Uterus (tissue), 4 donors: ENCODE data around the gene P4HB. TPM values are rescaled to one million over a fixed set of nuclear protein-coding genes. Genes with fewer than 3 reads are reported as not detected.

ENCODE experiments used
- DNase-seq, 2 donors: peaks; one replicate each; pipeline ENCODE4 v3.0.0-alpha.2; 2019 to 2020
- H3K27ac ChIP-seq, 2 donors: fragments of 200-600 bp; sonication (generic); 1 replicate in 1 of 2; 2 replicates in 1 of 2; pipeline ENCODE4 v1.5.1; 2016 to 2018
- H3K27me3 ChIP-seq, 2 donors: fragments of 200-600 bp; sonication (generic); one replicate each; pipeline ENCODE4 v1.5.1; 2018 to 2019; ENCODE audit warnings: control low read depth in 1 of 2
- H3K36me3 ChIP-seq, 2 donors: fragments of 200-600 bp; sonication (generic); one replicate each; pipeline ENCODE4 v1.5.1; 2019; ENCODE audit warnings: control low read depth in 1 of 2
- H3K4me1 ChIP-seq, 2 donors: fragments of 200-600 bp; sonication (generic); one replicate each; pipeline ENCODE4 v1.5.1; 2018 to 2019; ENCODE audit warnings: control low read depth in 1 of 2
- H3K4me3 ChIP-seq, 2 donors: fragments of 200-600 bp; sonication (generic); 1 replicate in 1 of 2; 2 replicates in 1 of 2; pipeline ENCODE4 v1.5.1; 2018 to 2019; ENCODE audit warnings: mild to moderate bottlenecking in 1 of 2
- H3K9me3 ChIP-seq, 2 donors: fragments of 200-600 bp; sonication (generic); one replicate each; pipeline ENCODE4 v1.5.1; 2019; ENCODE audit warnings: control low read depth in 1 of 2
- CTCF ChIP-seq, 4 experiments: fragments of 200-600 bp in 2 of 4; fragments of 450-650 bp in 2 of 4; sonication (generic) in 2 of 4; IDR thresholded peaks; one replicate each; pipeline ENCODE4 v1.5.1; 2016 to 2019; ENCODE audit warnings: antibody characterized with exemption in 4 of 4, mild to moderate bottlenecking in 2 of 4, moderate library complexity in 1 of 4
- POLR2A ChIP-seq, 2 donors: fragments of 450-650 bp; IDR thresholded peaks; one replicate each; pipeline ENCODE4 v1.6.1; 2016; ENCODE audit warnings: antibody characterized with exemption in 2 of 2, mild to moderate bottlenecking in 1 of 2, moderate library complexity in 1 of 2
- intact Hi-C: fragments of 100-400 bp; cut with DNase I; formaldehyde crosslinking; loops from one replicate; pipeline ENCODE4 v1.15.1; 2023; ENCODE audit warnings: low total_unique reads
- total RNA-seq, 4 donors: library from RNA; depleted of rRNA in 3 of 4; stranded (reverse); fragments of >200 nt in 3 of 4; gene quantifications; one replicate each; pipeline versions ENCODE4 v1.1.0 to v1.2.4, GENCODE V29; 2014 to 2023
- donor health status: DM: yes; HTN: yes; CAD: no.

P4HB gene
- total RNA-seq, 4 donors from 2014 or later = 199 to 504 (median 304) TPM

- peak in 1 of 2 donors; percentile 44 for DNase-seq
- no peaks in the 10 kb centered on the region for H3K27me3 ChIP-seq
- H3K9me3 ChIP-seq = no peaks in the 10 kb centered on the region
- H3K4me3 ChIP-seq = no peak overlapping the region
- intact Hi-C loops = no loop called here
- no peak overlapping the region for H3K27ac ChIP-seq
- no peaks in the 10 kb centered on the region for H3K36me3 ChIP-seq
- peaks cover 4 to 34% of the 10 kb centered on the region in 2 donors for H3K4me1 ChIP-seq
- TF ChIP-seq POLR2A (IDR thresholded peaks at IDR 0.05) (no peak), CTCF (IDR thresholded peaks at IDR 0.05) (no peak)
These were observed 5.6 kb upstream of the P4HB start for GRCh38 chr17:81865733-81866439.

GRCh38 chr17:81865358-81865732 is 5.0 kb upstream of the P4HB start:
- Histone ChIP-seq H3K27me3 (no peaks in the 10 kb centered on the region), H3K9me3 (no peaks in the 10 kb centered on the region), H3K4me3 (no peak overlapping the region), H3K36me3 (no peaks in the 10 kb centered on the region), H3K27ac (no peak overlapping the region), H3K4me1 (peaks cover 4 to 34% of the 10 kb centered on the region in 2 donors)
- no peak for DNase-seq
- intact Hi-C loops = no loop called here
- TF ChIP-seq CTCF (IDR thresholded peaks at IDR 0.05) (no peak), POLR2A (IDR thresholded peaks at IDR 0.05) (no peak)

- Histone ChIP-seq H3K4me3 (no peak overlapping the region), H3K4me1 (peaks cover 7 to 23% of the 10 kb centered on the region in 2 donors), H3K27ac (no peak overlapping the region), H3K27me3 (no peaks in the 10 kb centered on the region), H3K9me3 (no peaks in the 10 kb centered on the region), H3K36me3 (no peaks in the 10 kb centered on the region)
- no peak for TF ChIP-seq CTCF (IDR thresholded peaks at IDR 0.05)
- TF ChIP-seq POLR2A (IDR thresholded peaks at IDR 0.05) = no peak
- intact Hi-C loops = no loop called here
- DNase-seq = no peak
These were observed 3.8 kb upstream of the P4HB start for GRCh38 chr17:81863833-81864768.

GRCh38 chr17:81863123-81863675 is 2.9 kb upstream of the P4HB start:
- H3K4me1 ChIP-seq = peaks cover 12 to 27% of the 10 kb centered on the region in 2 donors
- H3K36me3 ChIP-seq = no peaks in the 10 kb centered on the region
- DNase-seq = no peak
- no peak overlapping the region for H3K4me3 ChIP-seq
- no peaks in the 10 kb centered on the region for H3K9me3 ChIP-seq
- no peaks in the 10 kb centered on the region for H3K27me3 ChIP-seq
- TF ChIP-seq POLR2A (IDR thresholded peaks at IDR 0.05) = no peak
- TF ChIP-seq CTCF (IDR thresholded peaks at IDR 0.05) = no peak
- no peak overlapping the region for H3K27ac ChIP-seq
- intact Hi-C loops = no loop called here
